Keratinocyte (primary cell): Measurements from ENCODE around the gene SLC12A9. TPM values are rescaled to one million over a fixed set of nuclear protein-coding genes. Genes with fewer than 3 reads are reported as not detected.

ENCODE experiments used
- DNase-seq: peaks from one replicate; pipeline ENCODE4 v3.0.0-alpha.2; 2011; ENCODE audit warnings: low read depth, missing footprints, low spot score
- FAIRE-seq: peaks from 2 replicates; lab custom pipeline; 2011; peaks lifted over from hg19 to GRCh38; lab: Jason Lieb, UNC
- H2AFZ ChIP-seq: 2 replicates; pipeline ENCODE4 v1.6.0; 2012; ENCODE audit warnings: low read length, control low read depth, inconsistent platforms; ENCODE audit not compliant: control insufficient read depth
- H3K27ac ChIP-seq: 2 replicates; pipeline ENCODE4 v1.5.1; 2011; ENCODE audit warnings: low read length; ENCODE audit not compliant: control insufficient read depth, insufficient read depth
- H3K27me3 ChIP-seq: 3 replicates; pipeline ENCODE4 v1.6.0; 2011; ENCODE audit warnings: low read length; ENCODE audit not compliant: control insufficient read depth, insufficient read depth; ENCODE audit errors: extremely low read depth
- H3K36me3 ChIP-seq, 2 experiments: 2 replicates in 1 of 2; 3 replicates in 1 of 2; pipeline ENCODE4 v1.5.1; 2011; ENCODE audit warnings: low read length in 2 of 2, mild to moderate bottlenecking in 1 of 2; ENCODE audit not compliant: control insufficient read depth in 2 of 2, insufficient read depth in 2 of 2; ENCODE audit errors: extremely low read depth in 1 of 2
- H3K4me1 ChIP-seq: 3 replicates; pipeline ENCODE4 v1.5.1; 2011; ENCODE audit warnings: low read length; ENCODE audit not compliant: control insufficient read depth, insufficient read depth; ENCODE audit errors: extremely low read depth
- H3K4me2 ChIP-seq: 3 replicates; pipeline ENCODE4 v1.6.0; 2011; ENCODE audit warnings: low read depth, low read length; ENCODE audit not compliant: control insufficient read depth, insufficient read depth; ENCODE audit errors: extremely low read depth
- H3K4me3 ChIP-seq, 3 experiments: fragments of 200-600 bp in 1 of 3; sonication (generic) in 1 of 3; 2 replicates in 2 of 3; 3 replicates in 1 of 3; pipeline ENCODE4 v1.5.1; 2011 to 2016; ENCODE audit warnings: low read length in 3 of 3, mild to moderate bottlenecking in 3 of 3, control low read depth in 2 of 3, inconsistent platforms in 1 of 3, low read depth in 1 of 3, mixed read lengths in 1 of 3, mixed run types in 1 of 3, moderate library complexity in 1 of 3; ENCODE audit not compliant: control insufficient read depth in 2 of 3, insufficient read depth in 2 of 3; ENCODE audit errors: extremely low read depth in 1 of 3
- H3K79me2 ChIP-seq: 2 replicates; pipeline ENCODE4 v1.6.0; 2012; ENCODE audit warnings: low read length; ENCODE audit not compliant: control insufficient read depth, insufficient read depth
- H3K9ac ChIP-seq: 3 replicates; pipeline ENCODE4 v1.6.0; 2011; ENCODE audit warnings: low read length; ENCODE audit not compliant: control insufficient read depth, insufficient read depth; ENCODE audit errors: extremely low read depth
- H3K9me1 ChIP-seq: 3 replicates; pipeline ENCODE4 v1.6.0; 2011; ENCODE audit warnings: low read length; ENCODE audit not compliant: control insufficient read depth, insufficient read depth; ENCODE audit errors: extremely low read depth
- H3K9me3 ChIP-seq: 2 replicates; pipeline ENCODE4 v1.5.1; 2012; ENCODE audit warnings: low read depth, low read length; ENCODE audit not compliant: control insufficient read depth
- H4K20me1 ChIP-seq: 3 replicates; pipeline ENCODE4 v1.6.0; 2011; ENCODE audit warnings: low read length; ENCODE audit not compliant: control insufficient read depth, insufficient read depth; ENCODE audit errors: extremely low read depth
- EZH2 ChIP-seq: IDR thresholded peaks from one replicate; pipeline ENCODE4 v1.6.1; 2012; ENCODE audit warnings: inconsistent platforms, mild to moderate bottlenecking, low read length, moderate library complexity
- dilution Hi-C: fragments of 300-500 bp; cut with MboI; formaldehyde crosslinking; loops from one replicate; pipeline ENCODE4 v1.7.0; 2020; ENCODE audit warnings: low sequenced_read_pairs; ENCODE audit not compliant: extremely low pct_ligation_motif_present
- polyA plus RNA-seq, 5 experiments: library from polyadenylated mRNA; depleted of rRNA in 3 of 5; stranded (reverse) in 3 of 5; stranded (forward) in 1 of 5; unstranded in 1 of 5; fragments of >200 nt; gene quantifications; 1 replicate in 1 of 5; 2 replicates in 3 of 5; 3 replicates in 1 of 5; pipeline versions ENCODE4 v1.2.1 to v1.2.3, GENCODE V29; 2011 to 2012; ENCODE audit warnings: missing spikeins in 2 of 5, low read depth in 1 of 5, low replicate concordance in 1 of 5
- TF ChIP-seq, protein P1 (sequence below), 3 experiments: IDR thresholded peaks in 1 of 3; conservative IDR thresholded peaks in 1 of 3; optimal IDR thresholded peaks in 1 of 3; 2 replicates in 2 of 3; 3 replicates in 1 of 3; pipeline versions ENCODE3 to v1.5.1; 2011; ENCODE audit warnings: low read length in 3 of 3, mild to moderate bottlenecking in 3 of 3, moderate library complexity in 2 of 3, control low read depth in 1 of 3, inconsistent platforms in 1 of 3; ENCODE audit not compliant: insufficient read depth in 2 of 3; ENCODE audit errors: extremely low read depth in 1 of 3

SLC12A9 gene
- polyA plus RNA-seq, 1 donor (not counting 4 experiments of a cell fraction or from before 2014, with no cell fraction given), result 19.8 TPM

DNA sequence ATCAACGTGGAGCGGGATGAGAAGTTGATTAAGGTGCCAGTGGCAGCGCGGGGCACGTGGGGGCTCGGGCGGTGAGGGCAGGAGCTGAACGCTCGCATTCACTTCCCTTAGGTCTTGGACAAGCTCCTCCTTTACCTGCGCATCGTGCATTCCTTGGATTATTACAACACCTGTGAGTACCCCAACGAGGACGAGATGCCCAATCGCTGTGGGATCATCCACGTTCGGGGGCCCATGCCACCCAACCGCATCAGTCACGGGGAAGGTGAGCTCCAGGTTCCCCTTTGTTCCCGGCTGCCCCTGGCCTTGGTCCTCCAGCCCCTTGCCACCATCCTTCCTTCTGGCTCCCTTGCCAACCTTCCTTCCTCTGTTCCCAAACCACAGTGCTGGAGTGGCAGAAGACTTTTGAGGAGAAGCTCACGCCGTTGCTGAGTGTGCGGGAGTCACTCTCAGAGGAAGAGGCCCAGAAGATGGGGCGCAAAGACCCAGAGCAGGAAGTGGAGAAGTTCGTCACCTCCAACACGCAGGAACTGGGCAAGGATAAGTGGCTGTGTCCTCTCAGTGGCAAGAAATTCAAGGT, 34.5 kb downstream of the SLC12A9 start:
- Histone ChIP-seq H3K4me2 (no peak overlapping the region), H3K79me2 (peaks cover 28% of the 10 kb centered on the region)

DNA sequence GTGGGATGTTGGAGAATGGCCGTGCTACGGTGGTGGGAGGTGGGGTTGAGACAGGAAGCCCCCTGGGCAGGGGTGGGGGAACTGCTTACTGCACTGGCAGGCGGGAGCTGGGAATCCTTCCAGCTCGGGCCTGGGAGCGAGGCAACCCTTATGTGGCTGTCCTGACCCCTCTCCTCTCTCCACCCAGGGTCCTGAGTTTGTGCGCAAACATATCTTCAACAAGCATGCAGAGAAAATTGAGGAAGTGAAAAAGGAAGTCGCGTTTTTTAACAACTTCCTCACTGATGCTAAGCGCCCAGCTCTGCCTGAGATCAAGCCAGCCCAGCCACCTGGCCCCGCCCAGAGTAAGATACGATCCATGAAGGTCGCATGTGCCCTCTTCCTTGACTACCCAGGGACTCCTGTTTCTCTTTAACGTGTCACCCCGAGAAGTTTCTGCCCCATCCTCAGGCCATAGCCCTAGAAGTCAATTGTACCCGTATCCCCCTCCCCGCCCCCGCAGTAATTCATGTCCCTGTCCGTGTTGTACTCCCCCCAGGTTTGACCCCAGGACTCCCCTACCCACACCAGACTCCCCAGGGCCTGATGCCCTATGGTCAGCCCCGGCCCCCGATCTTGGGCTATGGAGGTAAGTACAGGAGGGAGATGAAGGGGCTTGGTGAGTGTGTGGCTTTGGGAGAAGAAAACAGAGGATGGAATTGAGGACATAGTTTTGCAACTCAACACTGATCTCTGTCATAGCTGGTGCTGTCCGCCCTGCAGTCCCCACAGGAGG, 35.2 kb downstream of the SLC12A9 start:
- no peak overlapping the region for H3K27ac ChIP-seq
- H3K9ac ChIP-seq, result peak overlapping the region; percentile 73
- FAIRE-seq (no peak), DNase-seq (no peak)
- TF ChIP-seq, protein P1, sequence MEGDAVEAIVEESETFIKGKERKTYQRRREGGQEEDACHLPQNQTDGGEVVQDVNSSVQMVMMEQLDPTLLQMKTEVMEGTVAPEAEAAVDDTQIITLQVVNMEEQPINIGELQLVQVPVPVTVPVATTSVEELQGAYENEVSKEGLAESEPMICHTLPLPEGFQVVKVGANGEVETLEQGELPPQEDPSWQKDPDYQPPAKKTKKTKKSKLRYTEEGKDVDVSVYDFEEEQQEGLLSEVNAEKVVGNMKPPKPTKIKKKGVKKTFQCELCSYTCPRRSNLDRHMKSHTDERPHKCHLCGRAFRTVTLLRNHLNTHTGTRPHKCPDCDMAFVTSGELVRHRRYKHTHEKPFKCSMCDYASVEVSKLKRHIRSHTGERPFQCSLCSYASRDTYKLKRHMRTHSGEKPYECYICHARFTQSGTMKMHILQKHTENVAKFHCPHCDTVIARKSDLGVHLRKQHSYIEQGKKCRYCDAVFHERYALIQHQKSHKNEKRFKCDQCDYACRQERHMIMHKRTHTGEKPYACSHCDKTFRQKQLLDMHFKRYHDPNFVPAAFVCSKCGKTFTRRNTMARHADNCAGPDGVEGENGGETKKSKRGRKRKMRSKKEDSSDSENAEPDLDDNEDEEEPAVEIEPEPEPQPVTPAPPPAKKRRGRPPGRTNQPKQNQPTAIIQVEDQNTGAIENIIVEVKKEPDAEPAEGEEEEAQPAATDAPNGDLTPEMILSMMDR (optimal IDR thresholded peaks at IDR 0.05 in 1 of 3, IDR thresholded peaks at IDR 0.05 in 1 of 3, conservative IDR thresholded peaks at IDR 0.05 in 1 of 3; ENCODE audit: extremely low read depth in 1 of 3, insufficient read depth in 2 of 3, low read length in 3 of 3), result no peak
- TF ChIP-seq EZH2, result no peak
- H3K4me3 ChIP-seq, result peak overlapping the region in 2 of 3 experiments; percentile 66 to 69
- no peak overlapping the region for H2AFZ ChIP-seq
- peaks cover 2% of the 10 kb centered on the region for H4K20me1 ChIP-seq
- H3K36me3 ChIP-seq, result peaks cover 34 to 44% of the 10 kb centered on the region in 2 experiments
- H3K4me2 ChIP-seq, result peak overlapping the region; percentile 85
- H3K9me3 ChIP-seq, result no peaks in the 10 kb centered on the region
- peaks cover 25% of the 10 kb centered on the region for H3K79me2 ChIP-seq
- dilution Hi-C loops, result loop anchor here (10.0 kb wide), 1 partner anchor 57 kb away; the partner anchor contains the start of gene MUC3A
- H3K9me1 ChIP-seq, result no peaks in the 10 kb centered on the region
- H3K4me1 ChIP-seq, result peaks cover 35% of the 10 kb centered on the region
- H3K27me3 ChIP-seq, result no peaks in the 10 kb centered on the region

More for the DNA sequence above, 34.5 kb downstream of the SLC12A9 start:
- Histone ChIP-seq H3K9ac (no peak overlapping the region), H3K36me3 (peaks cover 39 to 47% of the 10 kb centered on the region in 2 experiments), H3K4me1 (peaks cover 33% of the 10 kb centered on the region), H3K9me1 (no peaks in the 10 kb centered on the region), H3K27ac (no peak overlapping the region), H3K27me3 (no peaks in the 10 kb centered on the region), H4K20me1 (peaks cover 2% of the 10 kb centered on the region), H3K4me3 (no peak overlapping the region), H3K9me3 (no peaks in the 10 kb centered on the region), H2AFZ (no peak overlapping the region)
- dilution Hi-C loops, result loop anchor here (10.0 kb wide), 1 partner anchor 58 kb away; the partner anchor contains the start of gene MUC3A
- no peak for DNase-seq
- no peak for TF ChIP-seq EZH2
- no peak for FAIRE-seq
